Left ventricle myocardium inferior (tissue), 1 donor: ENCODE results near the gene TNFAIP1. TPM values are rescaled to one million over a fixed set of nuclear protein-coding genes. Genes with fewer than 3 reads are reported as not detected.

ENCODE experiments used
- DNase-seq: peaks from one replicate; pipeline ENCODE4 v3.0.0-alpha.2; 2020
- H3K27ac ChIP-seq: fragments of 200-600 bp; replicated peaks from 2 replicates; pipeline ENCODE4 v1.8.0; 2021
- H3K27me3 ChIP-seq: fragments of 200-600 bp; 2 replicates; pipeline ENCODE4 v1.8.0; 2021; ENCODE audit warnings: low read depth
- H3K36me3 ChIP-seq: fragments of 200-600 bp; 2 replicates; pipeline ENCODE4 v1.8.0; 2021
- H3K4me1 ChIP-seq: fragments of 200-600 bp; 2 replicates; pipeline ENCODE4 v1.8.0; 2021
- H3K4me3 ChIP-seq: fragments of 200-600 bp; 2 replicates; pipeline ENCODE4 v1.8.0; 2021; ENCODE audit warnings: mild to moderate bottlenecking, moderate library complexity
- H3K9me3 ChIP-seq: fragments of 200-600 bp; replicated peaks from 2 replicates; pipeline ENCODE4 v1.8.0; 2021
- intact Hi-C: fragments of 100-400 bp; cut with micrococcal nuclease; formaldehyde crosslinking; loops from one replicate; pipeline ENCODE4 v1.11.0; 2022
- total RNA-seq: library from RNA; stranded (reverse); fragmentation: NEBNext Ultra II Directional; extraction: Animal tissue kit (Norgen Biotek cat#: 25700); gene quantifications from one replicate; pipeline ENCODE4 v1.2.1, GENCODE V29; 2021
- TF ChIP-seq, protein P1 (sequence below): fragments of 200-600 bp; IDR thresholded peaks from 2 replicates; pipeline ENCODE4 v1.8.0; 2021; ENCODE audit warnings: antibody characterized with exemption, mild to moderate bottlenecking, borderline replicate concordance
- donor health status: DM: no; HTN: yes; CAD: no; lungs with severe emphysema.

TNFAIP1 gene
- total RNA-seq, 1 donor from 2014 or later: 35.1 TPM

DNA sequence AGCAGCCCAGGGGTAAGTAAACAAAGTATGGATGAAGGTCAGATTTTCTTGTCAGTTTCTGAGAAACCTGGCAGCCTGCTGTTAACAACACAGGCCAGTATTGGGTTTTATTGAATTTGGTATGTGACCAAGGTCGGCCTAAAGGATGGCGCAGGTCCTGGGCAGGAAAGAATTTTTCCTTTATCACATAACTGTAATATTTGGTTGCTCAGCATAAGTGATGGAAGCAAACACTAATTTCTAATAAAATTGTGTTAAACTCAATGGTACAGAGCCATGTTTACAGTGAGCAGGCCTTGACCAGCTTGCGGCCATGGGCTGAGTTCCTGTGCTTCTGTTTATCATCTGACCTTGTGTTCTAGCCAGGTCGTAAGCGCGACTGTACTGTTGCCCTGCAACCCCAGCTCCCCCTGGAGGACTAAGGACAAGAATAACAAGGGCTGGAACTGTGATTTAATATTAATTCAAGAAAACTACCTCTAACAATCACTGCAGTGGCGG, 11.2 kb downstream of the TNFAIP1 start:
- DNase-seq: no peak
- H3K27me3 ChIP-seq: no peaks in the 10 kb centered on the region
- no peaks in the 10 kb centered on the region for H3K9me3 ChIP-seq
- peak overlapping the region; percentile 44 for H3K27ac ChIP-seq
- TF ChIP-seq, protein P1, sequence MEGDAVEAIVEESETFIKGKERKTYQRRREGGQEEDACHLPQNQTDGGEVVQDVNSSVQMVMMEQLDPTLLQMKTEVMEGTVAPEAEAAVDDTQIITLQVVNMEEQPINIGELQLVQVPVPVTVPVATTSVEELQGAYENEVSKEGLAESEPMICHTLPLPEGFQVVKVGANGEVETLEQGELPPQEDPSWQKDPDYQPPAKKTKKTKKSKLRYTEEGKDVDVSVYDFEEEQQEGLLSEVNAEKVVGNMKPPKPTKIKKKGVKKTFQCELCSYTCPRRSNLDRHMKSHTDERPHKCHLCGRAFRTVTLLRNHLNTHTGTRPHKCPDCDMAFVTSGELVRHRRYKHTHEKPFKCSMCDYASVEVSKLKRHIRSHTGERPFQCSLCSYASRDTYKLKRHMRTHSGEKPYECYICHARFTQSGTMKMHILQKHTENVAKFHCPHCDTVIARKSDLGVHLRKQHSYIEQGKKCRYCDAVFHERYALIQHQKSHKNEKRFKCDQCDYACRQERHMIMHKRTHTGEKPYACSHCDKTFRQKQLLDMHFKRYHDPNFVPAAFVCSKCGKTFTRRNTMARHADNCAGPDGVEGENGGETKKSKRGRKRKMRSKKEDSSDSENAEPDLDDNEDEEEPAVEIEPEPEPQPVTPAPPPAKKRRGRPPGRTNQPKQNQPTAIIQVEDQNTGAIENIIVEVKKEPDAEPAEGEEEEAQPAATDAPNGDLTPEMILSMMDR: peak; percentile 55
- H3K4me3 ChIP-seq: no peak overlapping the region
- peaks cover 98% of the 10 kb centered on the region for H3K36me3 ChIP-seq
- peaks cover 70% of the 10 kb centered on the region for H3K4me1 ChIP-seq
- intact Hi-C loops: no loop called here

DNA sequence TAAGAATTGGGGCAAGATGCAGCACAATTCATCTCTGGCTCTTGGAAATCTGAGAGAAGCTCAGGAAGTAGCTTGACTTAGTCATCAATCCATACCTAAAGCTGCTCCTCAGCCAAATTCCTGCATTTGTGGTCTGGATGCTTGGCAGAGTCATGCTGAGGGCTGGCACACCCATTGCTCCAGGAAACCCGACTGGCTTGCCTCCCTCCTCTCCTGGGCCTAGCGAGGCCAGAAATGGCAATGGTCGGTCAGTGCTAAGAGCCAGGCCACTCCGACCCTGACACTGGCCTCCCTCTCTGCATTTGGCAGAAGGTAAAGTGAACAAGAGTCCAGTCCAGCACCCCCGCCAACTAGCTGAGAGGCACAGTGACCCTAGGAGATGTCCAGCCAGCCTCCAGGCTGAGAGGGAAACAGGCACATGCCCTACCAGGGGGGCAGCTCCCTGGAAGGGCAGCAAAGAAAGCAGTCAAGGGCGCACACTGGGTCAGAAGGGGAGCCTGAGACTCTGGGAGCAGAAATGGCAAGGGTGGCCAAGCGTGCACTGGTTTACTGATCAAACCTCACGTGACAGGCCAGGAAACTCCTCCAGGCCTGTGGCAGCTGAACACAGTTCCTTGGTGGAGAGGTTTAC, 11.8 kb downstream of the TNFAIP1 start:
- no peaks in the 10 kb centered on the region for H3K27me3 ChIP-seq
- intact Hi-C loops: no loop called here
- TF ChIP-seq, protein P1: no peak
- no peaks in the 10 kb centered on the region for H3K9me3 ChIP-seq
- peaks cover 71% of the 10 kb centered on the region for H3K4me1 ChIP-seq
- no peak overlapping the region for H3K4me3 ChIP-seq
- no peak for DNase-seq
- H3K27ac ChIP-seq: peak overlapping the region; percentile 44
- H3K36me3 ChIP-seq: peaks cover 98% of the 10 kb centered on the region

DNA sequence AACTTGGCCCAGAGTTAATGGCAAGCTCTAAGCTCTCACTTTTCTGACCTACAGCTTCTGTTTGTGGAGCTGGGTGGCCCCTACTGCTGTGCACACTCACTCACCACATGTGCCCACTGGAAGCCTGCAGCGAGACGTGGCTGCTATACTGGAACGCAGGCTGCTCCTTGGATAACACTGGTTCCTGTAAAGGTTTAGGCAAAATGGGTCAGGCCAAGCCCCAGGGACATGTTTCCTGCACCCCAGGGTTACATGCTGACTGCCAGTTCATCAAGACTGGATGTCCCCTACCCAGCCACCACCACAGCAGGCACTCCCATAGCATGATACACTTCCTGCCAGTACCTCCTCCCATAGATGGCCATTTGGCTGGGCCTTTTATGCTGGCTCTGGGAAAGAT, 13.4 kb downstream of the TNFAIP1 start:
- Histone ChIP-seq H3K27me3 (no peaks in the 10 kb centered on the region), H3K4me1 (peaks cover 62% of the 10 kb centered on the region), H3K9me3 (no peaks in the 10 kb centered on the region), H3K4me3 (no peak overlapping the region), H3K27ac (no peak overlapping the region), H3K36me3 (peaks cover 98% of the 10 kb centered on the region)
- no peak for DNase-seq
- TF ChIP-seq, protein P1: no peak
- intact Hi-C loops: no loop called here

DNA sequence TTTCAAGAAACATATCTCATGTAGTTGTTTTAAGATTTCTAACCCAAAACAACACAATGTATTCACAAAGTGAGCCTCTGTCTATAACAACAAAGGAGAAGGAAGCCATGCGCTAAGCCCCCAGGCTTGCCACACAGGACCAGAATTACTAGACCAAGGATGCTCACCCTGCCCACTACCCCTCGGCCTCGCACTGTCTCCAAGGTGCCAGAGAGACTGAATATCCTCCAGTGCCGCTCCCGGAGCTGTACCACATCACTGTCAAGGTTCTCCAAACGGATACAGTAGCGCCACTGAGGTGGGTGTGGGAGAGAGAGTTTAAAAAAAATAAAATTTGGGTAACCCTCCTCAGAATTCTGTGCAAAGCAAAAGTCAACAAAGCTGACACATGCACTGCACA, 14.7 kb downstream of the TNFAIP1 start:
- Histone ChIP-seq H3K9me3 (no peaks in the 10 kb centered on the region), H3K36me3 (peaks cover 98% of the 10 kb centered on the region), H3K4me1 (peaks cover 60% of the 10 kb centered on the region), H3K27me3 (no peaks in the 10 kb centered on the region), H3K27ac (no peak overlapping the region), H3K4me3 (no peak overlapping the region)
- DNase-seq: no peak
- intact Hi-C loops: no loop called here
- TF ChIP-seq, protein P1: no peak

DNA sequence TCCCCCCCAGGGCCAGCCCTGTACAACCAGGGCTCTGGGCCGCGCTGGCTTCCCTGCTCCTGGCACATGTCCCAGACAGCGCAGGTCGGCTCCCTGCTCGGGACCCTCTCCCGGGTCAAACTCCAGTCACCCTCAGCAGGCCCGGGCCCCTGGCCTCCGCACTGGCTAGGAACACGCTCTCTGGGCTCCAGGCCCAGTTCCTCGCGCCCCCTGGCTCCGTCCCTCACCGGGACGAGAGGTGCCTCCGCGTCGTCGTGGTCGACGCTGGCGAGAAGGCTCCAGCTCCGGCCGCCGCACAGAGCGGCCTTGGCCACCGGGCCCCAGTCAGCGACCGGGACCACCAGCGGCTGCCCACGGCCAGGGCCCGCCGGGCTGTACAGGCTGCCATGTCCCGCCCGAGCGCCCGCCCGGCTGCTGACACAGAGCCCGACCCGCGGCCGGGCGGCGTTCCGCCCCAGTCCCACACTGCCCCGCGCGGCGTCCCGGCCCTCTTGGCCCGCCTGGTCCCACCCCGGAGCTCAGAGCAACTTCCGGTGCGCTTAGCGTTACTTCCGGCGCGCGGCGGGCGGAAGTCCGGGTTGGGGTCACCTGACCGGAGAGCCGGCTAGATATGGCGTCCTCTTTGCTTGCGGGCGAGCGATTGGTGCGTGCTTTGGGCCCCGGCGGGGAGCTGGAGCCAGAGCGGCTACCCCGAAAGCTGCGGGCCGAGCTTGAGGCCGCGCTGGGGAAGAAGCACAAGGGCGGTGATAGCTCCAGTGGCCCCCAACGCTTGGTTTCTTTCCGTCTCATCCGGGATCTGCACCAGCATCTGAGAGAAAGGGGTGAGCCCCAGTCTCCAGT, 21.7 kb downstream of the TNFAIP1 start, which contains the start of gene POLDIP2:
Gene POLDIP2 (minus strand): TSS at position 467 of the 840 bp plus-strand sequence. CDS start 79 bp downstream, at position 388.
- intact Hi-C loops: no loop called here
- no peaks in the 10 kb centered on the region for H3K9me3 ChIP-seq
- H3K36me3 ChIP-seq: peaks cover 67% of the 10 kb centered on the region
- TF ChIP-seq, protein P1: no peak
- peak; percentile 95 for DNase-seq
- no peaks in the 10 kb centered on the region for H3K27me3 ChIP-seq
- H3K4me1 ChIP-seq: peaks cover 45% of the 10 kb centered on the region
- H3K4me3 ChIP-seq: peak within 1 kb of the TSS; percentile 96
- peak within 1 kb of the TSS; percentile 95 for H3K27ac ChIP-seq
